Uterus (tissue), 2 donors: Measurements from ENCODE around the gene NAXE.

Experiments
- POLR2A ChIP-seq, 2 donors: fragments of 450-650 bp; IDR thresholded peaks; one replicate each; pipeline ENCODE4 v1.6.1; 2016; ENCODE audit warnings: antibody characterized with exemption in 2 of 2, mild to moderate bottlenecking in 1 of 2, moderate library complexity in 1 of 2
- TF ChIP-seq, protein P1 (sequence below), 4 experiments: fragments of 200-600 bp in 2 of 4; fragments of 450-650 bp in 2 of 4; sonication (generic) in 2 of 4; IDR thresholded peaks; one replicate each; pipeline ENCODE4 v1.5.1; 2016 to 2019; ENCODE audit warnings: antibody characterized with exemption in 4 of 4, mild to moderate bottlenecking in 2 of 4, moderate library complexity in 1 of 4

DNA sequence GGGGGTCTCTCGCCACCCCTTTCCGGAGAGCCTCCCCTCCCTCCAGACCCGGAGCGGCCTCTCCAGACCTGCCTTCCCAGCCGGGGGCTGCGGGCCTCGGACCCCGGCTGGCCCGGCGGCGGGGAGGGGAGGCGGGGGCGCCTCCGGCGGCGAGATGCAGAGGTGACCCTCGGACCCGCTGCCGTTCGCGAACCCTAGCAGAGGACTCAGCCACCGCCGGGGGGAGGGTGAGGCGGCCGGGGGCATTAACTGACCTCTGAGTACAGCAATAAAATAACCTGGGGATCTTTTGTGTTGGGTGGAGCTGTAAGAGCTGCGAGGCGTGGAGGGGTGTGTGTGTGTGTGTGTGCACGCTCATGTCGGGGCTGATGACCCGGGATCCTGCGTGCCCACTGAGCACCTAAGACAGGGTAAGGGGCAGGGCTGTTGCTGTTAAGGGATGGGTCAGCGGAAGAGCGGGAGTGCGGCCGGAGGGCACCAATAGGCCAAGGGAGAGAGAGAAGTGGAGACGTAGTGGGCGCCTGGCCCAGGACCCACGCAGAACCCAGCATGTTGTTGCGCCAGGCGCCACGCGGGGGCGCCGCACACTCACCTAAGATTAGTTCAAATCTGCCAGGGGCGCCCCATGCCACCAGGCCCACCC lies 34.0 kb downstream of the NAXE start:
- TF ChIP-seq, protein P1, sequence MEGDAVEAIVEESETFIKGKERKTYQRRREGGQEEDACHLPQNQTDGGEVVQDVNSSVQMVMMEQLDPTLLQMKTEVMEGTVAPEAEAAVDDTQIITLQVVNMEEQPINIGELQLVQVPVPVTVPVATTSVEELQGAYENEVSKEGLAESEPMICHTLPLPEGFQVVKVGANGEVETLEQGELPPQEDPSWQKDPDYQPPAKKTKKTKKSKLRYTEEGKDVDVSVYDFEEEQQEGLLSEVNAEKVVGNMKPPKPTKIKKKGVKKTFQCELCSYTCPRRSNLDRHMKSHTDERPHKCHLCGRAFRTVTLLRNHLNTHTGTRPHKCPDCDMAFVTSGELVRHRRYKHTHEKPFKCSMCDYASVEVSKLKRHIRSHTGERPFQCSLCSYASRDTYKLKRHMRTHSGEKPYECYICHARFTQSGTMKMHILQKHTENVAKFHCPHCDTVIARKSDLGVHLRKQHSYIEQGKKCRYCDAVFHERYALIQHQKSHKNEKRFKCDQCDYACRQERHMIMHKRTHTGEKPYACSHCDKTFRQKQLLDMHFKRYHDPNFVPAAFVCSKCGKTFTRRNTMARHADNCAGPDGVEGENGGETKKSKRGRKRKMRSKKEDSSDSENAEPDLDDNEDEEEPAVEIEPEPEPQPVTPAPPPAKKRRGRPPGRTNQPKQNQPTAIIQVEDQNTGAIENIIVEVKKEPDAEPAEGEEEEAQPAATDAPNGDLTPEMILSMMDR (IDR thresholded peaks at IDR 0.05): peak; percentile 69 to 88 (median 78)
- TF ChIP-seq POLR2A (IDR thresholded peaks at IDR 0.05): peak in 1 of 2 donors; percentile 23
